ENCODE measurements around the gene MAML3.

The MAML3 gene

DNA sequence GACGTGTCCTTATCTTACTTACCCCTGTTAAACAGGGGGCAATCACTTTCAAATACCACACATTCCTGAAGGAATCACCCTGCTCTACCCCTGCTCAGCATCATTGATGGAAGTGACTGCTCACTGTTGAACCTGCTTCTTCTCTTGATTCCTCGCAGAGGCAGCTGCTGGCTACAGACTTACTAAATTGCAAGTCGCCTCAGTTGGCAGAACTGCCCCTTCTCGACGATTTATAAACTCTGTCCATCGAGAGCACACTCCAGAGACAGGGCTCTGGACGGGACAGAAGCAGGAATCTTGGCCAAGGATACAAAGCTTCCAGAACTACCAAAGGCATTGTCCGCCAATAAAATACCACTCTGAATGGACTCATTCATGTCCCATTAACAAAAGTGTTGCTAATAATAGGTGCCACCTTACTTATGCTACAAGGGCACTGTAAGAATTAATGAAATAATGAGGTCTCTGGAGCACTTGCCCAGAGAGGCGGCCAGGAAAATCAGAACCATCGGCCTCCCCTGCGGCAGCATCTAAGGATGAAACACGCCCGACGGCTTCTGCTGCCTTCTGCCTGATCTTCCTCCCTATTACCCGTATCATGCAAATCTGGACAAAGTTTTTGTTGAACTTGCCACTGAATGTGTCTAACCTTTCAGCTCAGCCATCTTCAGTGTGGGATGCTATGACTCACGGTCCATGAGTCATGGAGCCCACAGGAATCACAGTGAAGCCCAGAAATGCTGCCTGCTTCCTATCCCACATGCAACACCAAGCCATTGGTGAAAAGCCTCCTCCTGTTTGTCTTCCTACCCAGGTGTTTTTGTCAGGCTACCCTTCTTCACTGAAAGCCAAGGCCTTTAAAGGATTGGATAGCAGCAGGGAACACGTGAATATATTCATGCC lies 164.9 kb downstream of the MAML3 start:
- DNase-seq (ENCODE audit: low read depth) = peak; percentile 60
- no peak for TF ChIP-seq MYC (IDR thresholded peaks at IDR 0.05; ENCODE audit: low read depth, low read length)
- no peak for TF ChIP-seq POLR2A (IDR thresholded peaks at IDR 0.05; ENCODE audit: extremely low read depth, insufficient read length)
- TF ChIP-seq, protein P1, sequence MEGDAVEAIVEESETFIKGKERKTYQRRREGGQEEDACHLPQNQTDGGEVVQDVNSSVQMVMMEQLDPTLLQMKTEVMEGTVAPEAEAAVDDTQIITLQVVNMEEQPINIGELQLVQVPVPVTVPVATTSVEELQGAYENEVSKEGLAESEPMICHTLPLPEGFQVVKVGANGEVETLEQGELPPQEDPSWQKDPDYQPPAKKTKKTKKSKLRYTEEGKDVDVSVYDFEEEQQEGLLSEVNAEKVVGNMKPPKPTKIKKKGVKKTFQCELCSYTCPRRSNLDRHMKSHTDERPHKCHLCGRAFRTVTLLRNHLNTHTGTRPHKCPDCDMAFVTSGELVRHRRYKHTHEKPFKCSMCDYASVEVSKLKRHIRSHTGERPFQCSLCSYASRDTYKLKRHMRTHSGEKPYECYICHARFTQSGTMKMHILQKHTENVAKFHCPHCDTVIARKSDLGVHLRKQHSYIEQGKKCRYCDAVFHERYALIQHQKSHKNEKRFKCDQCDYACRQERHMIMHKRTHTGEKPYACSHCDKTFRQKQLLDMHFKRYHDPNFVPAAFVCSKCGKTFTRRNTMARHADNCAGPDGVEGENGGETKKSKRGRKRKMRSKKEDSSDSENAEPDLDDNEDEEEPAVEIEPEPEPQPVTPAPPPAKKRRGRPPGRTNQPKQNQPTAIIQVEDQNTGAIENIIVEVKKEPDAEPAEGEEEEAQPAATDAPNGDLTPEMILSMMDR (IDR thresholded peaks at IDR 0.05; ENCODE audit: low read depth, low read length) = no peak
- TF ChIP-seq, protein P2, sequence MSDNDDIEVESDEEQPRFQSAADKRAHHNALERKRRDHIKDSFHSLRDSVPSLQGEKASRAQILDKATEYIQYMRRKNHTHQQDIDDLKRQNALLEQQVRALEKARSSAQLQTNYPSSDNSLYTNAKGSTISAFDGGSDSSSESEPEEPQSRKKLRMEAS (IDR thresholded peaks at IDR 0.05; ENCODE audit: low read depth, low read length) = no peak

DNA sequence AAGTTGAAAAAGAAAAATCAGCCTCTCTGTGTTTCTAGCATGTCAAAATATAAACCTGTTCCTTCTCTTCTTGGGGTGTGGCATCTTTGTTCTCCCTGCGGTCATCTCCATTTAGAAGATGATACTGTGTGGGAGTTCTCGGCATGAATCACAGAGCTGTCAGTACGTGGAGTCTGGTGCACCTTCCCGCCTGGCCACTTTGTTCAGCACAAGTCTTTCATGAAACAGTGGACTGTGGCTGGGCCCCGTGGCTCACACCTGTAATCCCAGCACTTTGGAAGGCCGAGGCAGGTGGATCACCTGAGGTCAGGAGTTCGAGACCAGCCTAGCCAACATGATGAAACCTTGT lies 166.5 kb downstream of the MAML3 start:
- TF ChIP-seq POLR2A (IDR thresholded peaks at IDR 0.05; ENCODE audit: extremely low read depth, insufficient read length) (no peak), MYC (IDR thresholded peaks at IDR 0.05; ENCODE audit: low read depth, low read length) (no peak)
- TF ChIP-seq, protein P2 (IDR thresholded peaks at IDR 0.05; ENCODE audit: low read depth, low read length) = no peak
- TF ChIP-seq, protein P1 (IDR thresholded peaks at IDR 0.05; ENCODE audit: low read depth, low read length) = no peak
- DNase-seq (ENCODE audit: low read depth) = no peak
- H3K4me3 ChIP-seq (ENCODE audit: low read depth, low read length) = no peak overlapping the region

More for the DNA sequence above, 164.9 kb downstream of the MAML3 start:
- no peak overlapping the region for H3K4me3 ChIP-seq (ENCODE audit: low read depth, low read length)

GRCh38 chr4:139986689-139987501 lies 167.1 kb downstream of the MAML3 start:
- TF ChIP-seq MYC (IDR thresholded peaks at IDR 0.05; ENCODE audit: low read depth, low read length) = no peak
- TF ChIP-seq, protein P1 (IDR thresholded peaks at IDR 0.05; ENCODE audit: low read depth, low read length) = no peak
- no peak for TF ChIP-seq POLR2A (IDR thresholded peaks at IDR 0.05; ENCODE audit: extremely low read depth, insufficient read length)
- TF ChIP-seq, protein P2 (IDR thresholded peaks at IDR 0.05; ENCODE audit: low read depth, low read length) = no peak
- DNase-seq (ENCODE audit: low read depth) = no peak
- H3K4me3 ChIP-seq (ENCODE audit: low read depth, low read length) = no peak overlapping the region

DNA sequence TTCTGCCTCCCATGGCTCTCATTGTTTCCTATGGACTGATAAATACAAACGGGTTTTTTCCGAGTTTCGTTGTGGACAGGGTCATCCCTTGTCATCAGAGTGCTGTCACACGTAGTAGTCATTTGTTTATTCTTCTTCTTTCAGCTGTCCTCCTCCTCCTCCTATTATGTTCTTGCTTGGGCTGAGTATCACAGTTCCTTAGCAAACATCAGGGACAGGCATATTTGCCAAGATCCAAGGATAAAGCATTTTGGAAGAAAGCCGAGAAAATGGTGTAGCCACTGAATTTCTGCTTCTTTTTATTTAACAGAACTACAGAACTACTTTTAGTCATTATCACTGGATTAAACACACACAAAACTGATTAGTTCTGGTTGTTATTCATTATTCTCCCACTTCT lies 167.9 kb downstream of the MAML3 start:
- no peak overlapping the region for H3K4me3 ChIP-seq (ENCODE audit: low read depth, low read length)
- TF ChIP-seq, protein P1 (IDR thresholded peaks at IDR 0.05; ENCODE audit: low read depth, low read length) = no peak
- TF ChIP-seq, protein P2 (IDR thresholded peaks at IDR 0.05; ENCODE audit: low read depth, low read length) = no peak
- TF ChIP-seq MYC (IDR thresholded peaks at IDR 0.05; ENCODE audit: low read depth, low read length) (no peak), POLR2A (IDR thresholded peaks at IDR 0.05; ENCODE audit: extremely low read depth, insufficient read length) (no peak)
- DNase-seq (ENCODE audit: low read depth) = no peak

DNA sequence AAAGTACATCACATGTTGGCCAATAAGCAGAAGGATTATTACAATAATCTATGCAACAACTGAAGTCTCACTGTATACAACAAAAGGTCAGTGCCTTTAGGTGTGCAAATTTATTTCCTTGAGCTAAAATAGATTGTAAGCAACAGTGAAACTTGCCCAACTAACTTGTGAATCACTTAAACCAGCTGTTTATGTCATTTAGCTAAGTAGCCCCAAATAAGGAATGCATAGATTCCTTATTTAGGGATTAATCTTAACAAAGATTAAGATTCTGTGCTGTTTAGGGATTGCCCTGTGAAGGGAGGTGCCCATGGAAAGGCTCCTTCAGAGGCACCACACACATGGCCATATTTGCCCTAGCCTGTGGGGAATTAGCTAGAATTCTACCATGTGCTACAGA lies 168.6 kb downstream of the MAML3 start:
- no peak for DNase-seq (ENCODE audit: low read depth)
- H3K4me3 ChIP-seq (ENCODE audit: low read depth, low read length) = no peak overlapping the region
- TF ChIP-seq, protein P1 (IDR thresholded peaks at IDR 0.05; ENCODE audit: low read depth, low read length) = no peak
- TF ChIP-seq POLR2A (IDR thresholded peaks at IDR 0.05; ENCODE audit: extremely low read depth, insufficient read length) = no peak
- TF ChIP-seq MYC (IDR thresholded peaks at IDR 0.05; ENCODE audit: low read depth, low read length) = no peak
- TF ChIP-seq, protein P2 (IDR thresholded peaks at IDR 0.05; ENCODE audit: low read depth, low read length) = no peak

Data from NB4 (cell line).